ENCODE measurements around the gene GSDMA. TPM values are rescaled to one million over a fixed set of nuclear protein-coding genes. Genes with fewer than 3 reads are reported as not detected.

Gene GSDMA
- total and polyA plus RNA-seq, 10 of the 15 experiments (the other 5 are each of a cell fraction or from before 2014, with no cell fraction given): 0.04 to 0.11 TPM; not detected in 8

DNA sequence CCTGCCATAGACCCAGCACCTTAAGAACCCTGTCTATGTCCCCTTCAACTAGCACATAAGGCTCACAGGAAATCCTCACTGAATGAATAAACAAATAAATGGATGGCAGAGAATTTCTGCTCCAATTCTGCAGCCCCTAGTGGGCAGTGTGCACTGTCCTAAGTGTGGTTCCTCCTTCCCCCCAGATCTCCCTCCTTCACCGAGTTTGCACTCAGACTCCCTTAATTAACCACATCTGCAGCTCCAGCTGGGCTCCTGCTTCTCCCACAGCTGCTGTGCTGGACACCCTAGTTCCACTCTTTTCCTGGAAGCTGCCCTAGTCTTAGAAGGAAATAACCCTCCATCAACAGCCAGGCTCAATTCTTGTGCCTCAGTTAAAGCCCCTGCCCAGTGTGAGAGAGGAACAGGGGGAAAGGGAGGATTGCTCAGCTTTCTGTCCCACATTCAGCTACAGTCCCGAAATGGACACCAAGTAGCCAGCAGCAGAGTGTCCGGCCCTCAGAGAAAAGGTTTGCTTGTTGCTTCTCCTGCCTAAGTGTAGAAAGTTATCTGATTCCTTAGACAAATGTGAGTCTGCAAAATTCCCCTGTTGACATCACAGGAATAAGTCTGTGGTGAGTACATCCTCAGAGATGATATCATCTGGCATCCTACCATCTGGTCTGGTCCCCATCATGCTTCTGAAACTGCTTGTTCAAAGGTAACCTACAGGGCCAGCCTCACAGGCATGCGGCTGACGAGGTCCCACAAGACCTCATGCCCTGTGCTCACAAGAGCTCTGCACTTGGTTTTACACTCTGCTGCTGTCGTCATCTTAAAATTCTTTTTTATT is 23.0 kb upstream of the GSDMA start (continued):
- TF ChIP-seq, protein P1, sequence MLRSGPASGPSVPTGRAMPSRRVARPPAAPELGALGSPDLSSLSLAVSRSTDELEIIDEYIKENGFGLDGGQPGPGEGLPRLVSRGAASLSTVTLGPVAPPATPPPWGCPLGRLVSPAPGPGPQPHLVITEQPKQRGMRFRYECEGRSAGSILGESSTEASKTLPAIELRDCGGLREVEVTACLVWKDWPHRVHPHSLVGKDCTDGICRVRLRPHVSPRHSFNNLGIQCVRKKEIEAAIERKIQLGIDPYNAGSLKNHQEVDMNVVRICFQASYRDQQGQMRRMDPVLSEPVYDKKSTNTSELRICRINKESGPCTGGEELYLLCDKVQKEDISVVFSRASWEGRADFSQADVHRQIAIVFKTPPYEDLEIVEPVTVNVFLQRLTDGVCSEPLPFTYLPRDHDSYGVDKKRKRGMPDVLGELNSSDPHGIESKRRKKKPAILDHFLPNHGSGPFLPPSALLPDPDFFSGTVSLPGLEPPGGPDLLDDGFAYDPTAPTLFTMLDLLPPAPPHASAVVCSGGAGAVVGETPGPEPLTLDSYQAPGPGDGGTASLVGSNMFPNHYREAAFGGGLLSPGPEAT (IDR thresholded peaks at IDR 0.05; ENCODE audit: low read depth): peak; percentile 62; the same call in 1 of the 2 replicates
- TF ChIP-seq EP300 (IDR thresholded peaks at IDR 0.05; ENCODE audit: borderline replicate concordance in 1 of 2, control insufficient read depth in 1 of 2, low read depth in 2 of 2, low read length in 2 of 2) (peak; percentile 18 to 56; a peak in 2 of 4 replicates), PAX5 (IDR thresholded peaks at IDR 0.05; ENCODE audit: borderline replicate concordance, low read depth, low read length) (peak; percentile 22; the same call in 1 of the 2 replicates), GABPA (IDR thresholded peaks at IDR 0.05; ENCODE audit: low read depth) (no peak), RCOR1 (conservative IDR thresholded peaks at IDR 0.05; ENCODE audit: low read depth, low read length) (no peak), IKZF2 (IDR thresholded peaks at IDR 0.05) (peak; percentile 49 to 67; a peak in 2 of 4 replicates), ZZZ3 (IDR thresholded peaks at IDR 0.05; ENCODE audit: control insufficient read depth, insufficient read length, low read depth) (no peak)
- TF ChIP-seq, protein P2, sequence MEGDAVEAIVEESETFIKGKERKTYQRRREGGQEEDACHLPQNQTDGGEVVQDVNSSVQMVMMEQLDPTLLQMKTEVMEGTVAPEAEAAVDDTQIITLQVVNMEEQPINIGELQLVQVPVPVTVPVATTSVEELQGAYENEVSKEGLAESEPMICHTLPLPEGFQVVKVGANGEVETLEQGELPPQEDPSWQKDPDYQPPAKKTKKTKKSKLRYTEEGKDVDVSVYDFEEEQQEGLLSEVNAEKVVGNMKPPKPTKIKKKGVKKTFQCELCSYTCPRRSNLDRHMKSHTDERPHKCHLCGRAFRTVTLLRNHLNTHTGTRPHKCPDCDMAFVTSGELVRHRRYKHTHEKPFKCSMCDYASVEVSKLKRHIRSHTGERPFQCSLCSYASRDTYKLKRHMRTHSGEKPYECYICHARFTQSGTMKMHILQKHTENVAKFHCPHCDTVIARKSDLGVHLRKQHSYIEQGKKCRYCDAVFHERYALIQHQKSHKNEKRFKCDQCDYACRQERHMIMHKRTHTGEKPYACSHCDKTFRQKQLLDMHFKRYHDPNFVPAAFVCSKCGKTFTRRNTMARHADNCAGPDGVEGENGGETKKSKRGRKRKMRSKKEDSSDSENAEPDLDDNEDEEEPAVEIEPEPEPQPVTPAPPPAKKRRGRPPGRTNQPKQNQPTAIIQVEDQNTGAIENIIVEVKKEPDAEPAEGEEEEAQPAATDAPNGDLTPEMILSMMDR (IDR thresholded peaks at IDR 0.05 in 2 of 3, conservative IDR thresholded peaks at IDR 0.05 in 1 of 3; ENCODE audit: control insufficient read depth in 2 of 3, extremely low read depth in 1 of 3, insufficient read depth in 1 of 3, low read depth in 3 of 3, low read length in 3 of 3): peak; percentile 49 to 54 (median 50); a peak in 4 of 6 replicates
- TF ChIP-seq, protein P3, sequence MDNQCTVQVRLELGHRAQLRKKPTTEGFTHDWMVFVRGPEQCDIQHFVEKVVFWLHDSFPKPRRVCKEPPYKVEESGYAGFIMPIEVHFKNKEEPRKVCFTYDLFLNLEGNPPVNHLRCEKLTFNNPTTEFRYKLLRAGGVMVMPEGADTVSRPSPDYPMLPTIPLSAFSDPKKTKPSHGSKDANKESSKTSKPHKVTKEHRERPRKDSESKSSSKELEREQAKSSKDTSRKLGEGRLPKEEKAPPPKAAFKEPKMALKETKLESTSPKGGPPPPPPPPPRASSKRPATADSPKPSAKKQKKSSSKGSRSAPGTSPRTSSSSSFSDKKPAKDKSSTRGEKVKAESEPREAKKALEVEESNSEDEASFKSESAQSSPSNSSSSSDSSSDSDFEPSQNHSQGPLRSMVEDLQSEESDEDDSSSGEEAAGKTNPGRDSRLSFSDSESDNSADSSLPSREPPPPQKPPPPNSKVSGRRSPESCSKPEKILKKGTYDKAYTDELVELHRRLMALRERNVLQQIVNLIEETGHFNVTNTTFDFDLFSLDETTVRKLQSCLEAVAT (IDR thresholded peaks at IDR 0.05): peak; percentile 96
- TF ChIP-seq, protein P4, sequence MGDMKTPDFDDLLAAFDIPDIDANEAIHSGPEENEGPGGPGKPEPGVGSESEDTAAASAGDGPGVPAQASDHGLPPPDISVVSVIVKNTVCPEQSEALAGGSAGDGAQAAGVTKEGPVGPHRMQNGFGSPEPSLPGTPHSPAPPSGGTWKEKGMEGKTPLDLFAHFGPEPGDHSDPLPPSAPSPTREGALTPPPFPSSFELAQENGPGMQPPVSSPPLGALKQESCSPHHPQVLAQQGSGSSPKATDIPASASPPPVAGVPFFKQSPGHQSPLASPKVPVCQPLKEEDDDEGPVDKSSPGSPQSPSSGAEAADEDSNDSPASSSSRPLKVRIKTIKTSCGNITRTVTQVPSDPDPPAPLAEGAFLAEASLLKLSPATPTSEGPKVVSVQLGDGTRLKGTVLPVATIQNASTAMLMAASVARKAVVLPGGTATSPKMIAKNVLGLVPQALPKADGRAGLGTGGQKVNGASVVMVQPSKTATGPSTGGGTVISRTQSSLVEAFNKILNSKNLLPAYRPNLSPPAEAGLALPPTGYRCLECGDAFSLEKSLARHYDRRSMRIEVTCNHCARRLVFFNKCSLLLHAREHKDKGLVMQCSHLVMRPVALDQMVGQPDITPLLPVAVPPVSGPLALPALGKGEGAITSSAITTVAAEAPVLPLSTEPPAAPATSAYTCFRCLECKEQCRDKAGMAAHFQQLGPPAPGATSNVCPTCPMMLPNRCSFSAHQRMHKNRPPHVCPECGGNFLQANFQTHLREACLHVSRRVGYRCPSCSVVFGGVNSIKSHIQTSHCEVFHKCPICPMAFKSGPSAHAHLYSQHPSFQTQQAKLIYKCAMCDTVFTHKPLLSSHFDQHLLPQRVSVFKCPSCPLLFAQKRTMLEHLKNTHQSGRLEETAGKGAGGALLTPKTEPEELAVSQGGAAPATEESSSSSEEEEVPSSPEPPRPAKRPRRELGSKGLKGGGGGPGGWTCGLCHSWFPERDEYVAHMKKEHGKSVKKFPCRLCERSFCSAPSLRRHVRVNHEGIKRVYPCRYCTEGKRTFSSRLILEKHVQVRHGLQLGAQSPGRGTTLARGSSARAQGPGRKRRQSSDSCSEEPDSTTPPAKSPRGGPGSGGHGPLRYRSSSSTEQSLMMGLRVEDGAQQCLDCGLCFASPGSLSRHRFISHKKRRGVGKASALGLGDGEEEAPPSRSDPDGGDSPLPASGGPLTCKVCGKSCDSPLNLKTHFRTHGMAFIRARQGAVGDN (IDR thresholded peaks at IDR 0.05): peak; percentile 93

Measured in GM12878 (cell line).